Adrenal gland (tissue), 5 donors: ENCODE measurements around the gene SBNO2.

Experiments
- CTCF ChIP-seq, 6 experiments: fragments of 450-650 bp in 4 of 6; fragments of 200-600 bp in 2 of 6; sonication (generic) in 1 of 6; IDR thresholded peaks; 1 replicate in 5 of 6; 2 replicates in 1 of 6; pipeline versions ENCODE4 v1.5.1 to v1.8.0; 2016 to 2021; ENCODE audit warnings: antibody characterized with exemption in 6 of 6, mild to moderate bottlenecking in 2 of 6, moderate library complexity in 1 of 6
- POLR2A ChIP-seq, 2 donors: fragments of 450-650 bp; IDR thresholded peaks; one replicate each; pipeline ENCODE4 v1.6.1; 2017; ENCODE audit warnings: antibody characterized with exemption in 2 of 2, mild to moderate bottlenecking in 2 of 2, moderate library complexity in 1 of 2
- donor health status: DM: no; HTN: no; CAD: no.

GRCh38 chr19:1072371-1073015, 101.6 kb downstream of the SBNO2 start:
- TF ChIP-seq CTCF (IDR thresholded peaks at IDR 0.05): no peak
- no peak for TF ChIP-seq POLR2A (IDR thresholded peaks at IDR 0.05)
